Stimulated activated CD4-positive, alpha-beta T cell treated with anti-CD3 and anti-CD28 coated beads, Interleukin-4, amount 100 ng/mL, for 48 hours (primary cell): Measurements from ENCODE around the gene MYLIP.
"Not testable (repeated sequence)": the region's sequence is repeated elsewhere in the genome, so short reads cannot be mapped to it uniquely, and the experiment has no call there.

ENCODE experiments used
- DNase-seq, 2 donors: peaks; one replicate each; pipeline ENCODE4 v3.0.0-alpha.2; 2020; ENCODE audit warnings: low read depth in 2 of 2

The MYLIP gene

DNA sequence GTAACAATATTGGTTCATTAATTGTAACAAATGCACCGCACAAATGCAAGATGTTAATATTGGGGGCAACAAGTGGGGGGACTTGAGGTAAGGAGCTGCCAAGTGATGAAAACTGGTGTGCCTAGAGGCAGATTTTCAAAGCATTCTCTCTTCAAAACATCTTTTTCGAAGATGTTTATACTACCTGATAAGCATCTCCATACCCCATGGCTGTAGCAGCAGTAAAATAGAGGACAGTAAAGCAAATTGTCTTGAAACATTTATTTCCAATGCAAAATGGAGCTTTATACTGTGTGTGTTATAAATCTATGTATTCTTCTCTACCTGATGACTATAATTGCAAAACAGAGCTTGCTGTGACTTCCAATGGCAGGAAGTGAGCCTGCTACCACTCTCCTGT lies 42.5 kb downstream of the MYLIP start:
- no peak for DNase-seq

- no peak for DNase-seq
Measured at GRCh38 chr6:16173167-16173940, 44.5 kb downstream of the MYLIP start.

DNA sequence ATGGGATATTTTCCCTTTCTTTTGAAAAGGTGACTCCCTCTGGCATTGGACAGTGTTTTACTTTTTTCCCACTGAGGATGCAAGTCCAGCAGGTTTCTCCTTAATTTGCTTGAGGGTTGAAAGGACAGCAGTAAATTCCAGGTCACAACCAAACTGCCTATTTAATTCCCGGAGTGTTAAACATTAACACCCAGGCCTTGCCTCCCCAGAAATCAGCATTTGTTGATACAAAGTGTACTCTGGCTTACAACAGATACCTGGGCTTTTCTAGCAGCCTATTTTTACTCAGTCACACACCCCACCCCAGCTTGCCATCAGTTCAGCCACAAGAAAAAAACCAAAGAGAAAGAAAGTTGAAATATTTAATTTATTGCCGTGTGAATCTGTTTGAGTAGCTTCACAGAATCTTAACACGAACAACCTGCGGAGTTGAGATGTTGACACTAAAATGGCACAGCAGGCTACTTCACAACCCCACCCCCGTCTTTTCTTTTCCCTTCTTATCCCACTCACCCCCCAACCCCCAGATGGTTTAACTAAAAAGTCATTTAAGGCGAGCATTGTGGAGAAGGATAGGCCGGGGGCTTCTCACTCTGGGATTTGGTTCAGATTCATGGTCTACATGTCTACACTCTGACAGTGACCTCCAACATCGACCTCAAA lies 45.7 kb downstream of the MYLIP start:
- DNase-seq = no peak

- not testable (repeated sequence) for DNase-seq
Measured at GRCh38 chr6:16176600-16176999, 47.7 kb downstream of the MYLIP start.

- no peak for DNase-seq
Measured at GRCh38 chr6:16177881-16178280, 49.0 kb downstream of the MYLIP start.

DNA sequence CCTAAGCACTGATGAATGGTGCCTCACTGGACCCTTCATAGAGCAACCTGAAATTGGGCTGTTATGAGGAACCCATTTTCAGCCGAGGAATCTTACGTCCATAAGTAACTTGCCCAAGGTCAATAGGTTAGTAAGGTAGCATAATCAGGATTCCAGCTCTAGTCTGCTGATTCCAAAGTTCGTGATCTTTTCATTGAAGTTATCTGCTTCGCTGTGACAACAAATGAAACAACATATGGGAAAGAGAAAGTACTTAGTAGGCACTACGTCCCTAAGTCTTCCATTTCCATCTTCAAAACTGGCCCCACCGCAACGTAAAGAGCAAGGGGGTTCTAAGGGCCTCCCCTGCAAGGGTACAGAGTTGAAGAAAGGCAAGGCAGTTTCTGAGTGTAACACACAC lies 49.5 kb downstream of the MYLIP start:
- no peak for DNase-seq

DNA sequence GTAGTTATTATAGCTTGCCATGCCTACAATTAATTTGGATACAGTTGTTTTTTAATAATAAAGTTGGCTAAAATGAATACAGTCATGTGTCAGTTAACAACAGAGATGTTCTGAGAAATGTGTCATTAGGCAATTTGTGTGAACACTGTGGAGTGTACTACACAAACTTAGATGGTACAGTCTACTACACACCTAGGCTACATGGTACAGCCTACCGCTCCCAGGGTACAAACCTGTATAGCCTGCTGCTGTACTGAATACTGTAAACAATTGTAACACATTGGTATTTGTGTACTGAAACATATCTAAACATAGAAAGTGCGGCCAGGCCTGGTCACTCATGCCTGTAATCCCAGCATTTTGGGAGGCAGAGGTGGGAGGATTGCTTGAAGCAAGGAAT lies 50.2 kb downstream of the MYLIP start:
- no peak for DNase-seq

DNA sequence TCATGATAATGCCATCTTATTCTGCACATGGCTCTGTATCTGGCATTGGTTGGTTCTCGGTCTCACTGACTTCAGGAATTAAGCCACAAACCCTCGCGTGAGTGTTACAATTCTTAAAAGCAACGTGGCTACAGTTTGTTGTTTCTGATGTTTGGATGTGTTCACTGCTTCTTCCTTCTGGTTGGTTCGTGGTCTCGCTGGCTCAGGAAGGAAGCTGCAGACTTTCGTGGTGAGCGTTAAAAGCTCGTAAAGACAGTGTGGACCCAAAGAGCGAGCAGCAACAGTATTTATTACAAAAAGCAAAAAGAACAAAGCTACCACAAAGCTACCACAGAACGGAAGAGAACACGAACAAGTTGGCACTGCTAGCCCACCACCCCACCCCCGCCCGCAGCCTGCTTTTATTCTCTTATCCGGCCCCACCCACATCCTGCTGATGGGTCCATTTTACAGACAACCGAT lies 51.1 kb downstream of the MYLIP start:
- DNase-seq = no peak

GRCh38 chr6:16180696-16181438 lies 52.0 kb downstream of the MYLIP start:
- DNase-seq = no peak

DNA sequence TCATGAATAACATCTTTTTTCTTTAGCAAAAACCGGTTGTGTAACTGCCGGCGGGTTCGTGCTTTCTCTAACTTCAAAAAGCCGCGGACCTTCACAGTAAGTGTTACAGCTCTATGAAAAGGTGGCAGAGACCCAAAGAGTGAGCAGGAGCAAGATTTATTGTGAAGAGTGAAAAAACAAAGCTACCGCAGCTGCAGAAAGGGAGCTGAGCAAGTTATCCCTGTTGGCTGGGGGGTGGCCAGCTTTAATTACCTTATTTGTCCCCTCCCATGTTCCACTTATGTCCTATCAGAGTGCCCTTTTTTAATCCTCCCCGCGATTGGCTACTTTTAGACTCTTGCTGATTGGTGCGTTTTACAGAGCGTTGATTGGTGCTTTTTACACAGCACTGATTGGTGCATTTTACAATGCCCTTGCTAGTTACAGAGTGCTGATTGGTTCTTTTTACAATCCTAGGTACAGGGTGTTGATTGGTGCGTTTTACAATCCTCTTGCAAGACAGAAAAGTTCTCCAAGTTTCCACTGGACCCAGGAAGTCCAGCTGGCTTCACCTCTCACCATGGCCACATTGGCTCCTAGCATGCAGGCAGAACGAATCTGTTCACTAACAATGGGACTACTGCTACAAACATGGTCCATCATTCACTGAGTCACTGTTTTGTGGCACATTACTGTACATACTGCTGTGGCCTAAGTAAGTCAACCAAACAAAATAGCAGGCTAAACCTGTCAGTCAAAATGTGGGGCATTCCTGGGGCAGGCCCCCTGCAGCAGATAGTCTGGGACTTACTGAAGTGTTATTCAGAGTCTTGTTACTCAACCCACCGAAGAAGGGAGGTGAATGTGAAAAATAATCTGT lies 52.8 kb downstream of the MYLIP start:
- no peak for DNase-seq

DNA sequence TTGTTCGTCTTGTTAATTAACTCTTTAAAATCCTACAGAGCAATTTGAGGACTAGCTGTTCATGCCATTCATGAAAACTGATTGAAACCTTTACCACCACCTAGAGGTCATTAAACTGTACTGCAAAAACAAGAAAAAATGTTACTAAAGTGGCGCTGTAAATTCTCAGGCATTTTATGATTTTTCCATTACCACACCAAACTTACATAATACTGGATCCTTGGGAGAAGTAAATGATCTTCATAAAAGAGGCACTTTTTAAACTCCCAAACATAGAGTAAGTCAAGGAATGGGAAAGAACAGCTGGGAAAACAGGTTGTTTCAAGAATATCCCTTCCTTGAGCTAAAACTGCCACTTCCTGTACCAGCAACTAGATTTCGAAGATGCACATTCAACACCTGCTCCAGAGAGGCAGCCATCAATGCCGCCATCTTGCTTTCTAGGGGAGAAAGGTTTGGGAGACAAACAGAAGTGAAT lies 54.3 kb downstream of the MYLIP start:
- DNase-seq = no peak

- DNase-seq = peak in 1 of 2 donors; percentile 9
Measured at GRCh38 chr6:16184129-16184528, 55.2 kb downstream of the MYLIP start.

GRCh38 chr6:16184551-16184950 lies 55.7 kb downstream of the MYLIP start:
- no peak for DNase-seq

- DNase-seq = no peak
Measured at GRCh38 chr6:16187176-16187575, 58.3 kb downstream of the MYLIP start.

- DNase-seq = no peak
Measured at GRCh38 chr6:16190214-16190613, 61.3 kb downstream of the MYLIP start.

DNA sequence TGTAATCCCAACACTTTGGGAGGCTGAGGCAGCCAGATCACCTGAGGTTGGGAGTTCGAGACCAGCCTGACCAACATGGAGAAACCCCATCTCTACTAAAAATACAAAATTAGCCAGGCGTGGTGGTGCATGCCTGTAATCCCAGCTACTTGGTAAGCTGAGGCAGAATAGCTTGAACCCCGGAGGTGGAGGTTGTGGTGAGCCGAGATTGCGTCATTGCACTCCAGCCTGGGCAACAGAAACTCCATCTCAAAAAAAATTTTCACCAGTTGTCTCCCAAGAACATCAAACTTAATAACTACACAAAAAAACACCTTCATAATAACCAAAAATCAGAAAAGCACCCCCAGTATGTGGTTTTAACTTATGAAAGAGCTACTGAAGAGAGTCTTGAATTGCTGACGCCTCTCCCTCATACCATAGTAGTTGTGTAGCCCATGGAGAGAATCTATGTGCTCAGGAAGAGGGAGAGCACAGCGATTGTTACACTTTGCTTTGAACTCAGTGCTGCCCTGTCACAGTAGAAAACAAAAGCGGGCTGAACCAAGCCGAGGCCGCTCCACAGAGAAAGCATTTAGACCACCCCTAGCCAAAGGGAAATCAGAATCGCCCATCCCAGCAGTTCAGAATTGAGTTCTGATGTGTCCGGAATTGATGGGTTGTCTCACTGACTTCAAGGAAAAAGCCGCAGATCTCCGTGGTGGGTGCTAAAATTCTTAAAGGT lies 67.5 kb downstream of the MYLIP start:
- no peak for DNase-seq

- no peak for DNase-seq
Measured at GRCh38 chr6:16196984-16197546, 68.2 kb downstream of the MYLIP start.
